ENCODE measurements around the gene SLC35E3. TPM values are rescaled to one million over a fixed set of nuclear protein-coding genes. Genes with fewer than 3 reads are reported as not detected.

The SLC35E3 gene
- total RNA-seq, 1 experiment from 2014 or later = 25.0 TPM

GRCh38 chr12:68749861-68750260 lies 3.9 kb downstream of the SLC35E3 start:
- BruUV-seq (replicated peaks) = no TSS peak
- H3K4me3 ChIP-seq (ENCODE audit: low read depth, low read length) = no peak overlapping the region
- DNase-seq = no peak
- H3K9me3 ChIP-seq = no peaks in the 10 kb centered on the region
- ChIA-PET CTCF (no interaction called here), POLR2A (no interaction called here)
- no peak overlapping the region for H3K4me3 Mint-ChIP-seq (ENCODE audit: unreplicated experiment)
- no peaks in the 10 kb centered on the region for H3K27me3 ChIP-seq (replicated peaks; ENCODE audit: control insufficient read depth, insufficient read depth, low read length)
- intact Hi-C loops (cut with micrococcal nuclease; ENCODE audit: unreplicated experiment) = no loop called here
- no peak overlapping the region for H3K27ac Mint-ChIP-seq (ENCODE audit: unreplicated experiment)
- TF ChIP-seq, protein P1, sequence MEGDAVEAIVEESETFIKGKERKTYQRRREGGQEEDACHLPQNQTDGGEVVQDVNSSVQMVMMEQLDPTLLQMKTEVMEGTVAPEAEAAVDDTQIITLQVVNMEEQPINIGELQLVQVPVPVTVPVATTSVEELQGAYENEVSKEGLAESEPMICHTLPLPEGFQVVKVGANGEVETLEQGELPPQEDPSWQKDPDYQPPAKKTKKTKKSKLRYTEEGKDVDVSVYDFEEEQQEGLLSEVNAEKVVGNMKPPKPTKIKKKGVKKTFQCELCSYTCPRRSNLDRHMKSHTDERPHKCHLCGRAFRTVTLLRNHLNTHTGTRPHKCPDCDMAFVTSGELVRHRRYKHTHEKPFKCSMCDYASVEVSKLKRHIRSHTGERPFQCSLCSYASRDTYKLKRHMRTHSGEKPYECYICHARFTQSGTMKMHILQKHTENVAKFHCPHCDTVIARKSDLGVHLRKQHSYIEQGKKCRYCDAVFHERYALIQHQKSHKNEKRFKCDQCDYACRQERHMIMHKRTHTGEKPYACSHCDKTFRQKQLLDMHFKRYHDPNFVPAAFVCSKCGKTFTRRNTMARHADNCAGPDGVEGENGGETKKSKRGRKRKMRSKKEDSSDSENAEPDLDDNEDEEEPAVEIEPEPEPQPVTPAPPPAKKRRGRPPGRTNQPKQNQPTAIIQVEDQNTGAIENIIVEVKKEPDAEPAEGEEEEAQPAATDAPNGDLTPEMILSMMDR (IDR thresholded peaks at IDR 0.05; ENCODE audit: insufficient read depth in 1 of 2, low read depth in 1 of 2, low read length in 1 of 2, severe bottlenecking in 1 of 2, unreplicated experiment in 1 of 2) = no peak
- H3K4me1 ChIP-seq = no peaks in the 10 kb centered on the region; the same call in 1 of the 2 replicates
- H3K36me3 Mint-ChIP-seq (ENCODE audit: insufficient read depth, unreplicated experiment) = peaks cover 29% of the 10 kb centered on the region
- H3K36me3 ChIP-seq (ENCODE audit: control insufficient read depth, insufficient read depth, low read length) = no peaks in the 10 kb centered on the region
- H3K4me1 Mint-ChIP-seq (ENCODE audit: low read depth, unreplicated experiment) = peaks cover 6% of the 10 kb centered on the region
- H3K9me3 Mint-ChIP-seq (ENCODE audit: unreplicated experiment) = no peaks in the 10 kb centered on the region
- no peaks in the 10 kb centered on the region for H3K27me3 Mint-ChIP-seq (ENCODE audit: insufficient read depth, unreplicated experiment)

- TF ChIP-seq, protein P1 (IDR thresholded peaks at IDR 0.05; ENCODE audit: insufficient read depth in 1 of 2, low read depth in 1 of 2, low read length in 1 of 2, severe bottlenecking in 1 of 2, unreplicated experiment in 1 of 2) = no peak
- no peak overlapping the region for H3K27ac Mint-ChIP-seq (ENCODE audit: unreplicated experiment)
- DNase-seq = no peak
- Histone ChIP-seq H3K36me3 (ENCODE audit: control insufficient read depth, insufficient read depth, low read length) (no peaks in the 10 kb centered on the region; the same call in 1 of the 2 replicates), H3K9me3 (no peaks in the 10 kb centered on the region), H3K27me3 (replicated peaks; ENCODE audit: control insufficient read depth, insufficient read depth, low read length) (no peaks in the 10 kb centered on the region), H3K4me1 (no peaks in the 10 kb centered on the region; the same call in 1 of the 2 replicates), H3K4me3 (ENCODE audit: low read depth, low read length) (no peak overlapping the region)
- no peaks in the 10 kb centered on the region for H3K27me3 Mint-ChIP-seq (ENCODE audit: insufficient read depth, unreplicated experiment)
- CTCF ChIA-PET = no interaction called here
- BruUV-seq (replicated peaks) = no TSS peak
- intact Hi-C loops (cut with micrococcal nuclease; ENCODE audit: unreplicated experiment) = no loop called here
- no peak overlapping the region for H3K4me3 Mint-ChIP-seq (ENCODE audit: unreplicated experiment)
- H3K4me1 Mint-ChIP-seq (ENCODE audit: low read depth, unreplicated experiment) = peaks cover 6% of the 10 kb centered on the region
- POLR2A ChIA-PET = no interaction called here
- no peaks in the 10 kb centered on the region for H3K9me3 Mint-ChIP-seq (ENCODE audit: unreplicated experiment)
- peaks cover 35% of the 10 kb centered on the region for H3K36me3 Mint-ChIP-seq (ENCODE audit: insufficient read depth, unreplicated experiment)
These were observed 4.5 kb downstream of the SLC35E3 start for GRCh38 chr12:68750506-68750905.

GRCh38 chr12:68755536-68756243 lies 9.7 kb downstream of the SLC35E3 start:
- BruUV-seq (replicated peaks) = no TSS peak
- Mint-ChIP-seq H3K36me3 (ENCODE audit: insufficient read depth, unreplicated experiment) (peaks cover 53% of the 10 kb centered on the region), H3K27me3 (ENCODE audit: insufficient read depth, unreplicated experiment) (no peaks in the 10 kb centered on the region), H3K9me3 (ENCODE audit: unreplicated experiment) (no peaks in the 10 kb centered on the region), H3K4me3 (ENCODE audit: unreplicated experiment) (no peak overlapping the region), H3K27ac (ENCODE audit: unreplicated experiment) (no peak overlapping the region), H3K4me1 (ENCODE audit: low read depth, unreplicated experiment) (no peaks in the 10 kb centered on the region)
- Histone ChIP-seq H3K9me3 (no peaks in the 10 kb centered on the region), H3K36me3 (ENCODE audit: control insufficient read depth, insufficient read depth, low read length) (no peaks in the 10 kb centered on the region; the same call in 1 of the 2 replicates), H3K27me3 (replicated peaks; ENCODE audit: control insufficient read depth, insufficient read depth, low read length) (no peaks in the 10 kb centered on the region), H3K4me3 (ENCODE audit: low read depth, low read length) (no peak overlapping the region), H3K4me1 (no peaks in the 10 kb centered on the region)
- ChIA-PET CTCF (no interaction called here), POLR2A (no interaction called here)
- DNase-seq = no peak
- intact Hi-C loops (cut with micrococcal nuclease; ENCODE audit: unreplicated experiment) = no loop called here
- TF ChIP-seq, protein P1 (IDR thresholded peaks at IDR 0.05; ENCODE audit: insufficient read depth in 1 of 2, low read depth in 1 of 2, low read length in 1 of 2, severe bottlenecking in 1 of 2, unreplicated experiment in 1 of 2) = no peak

Data from Caco-2 (cell line).